NCI-H1105 (cell line): Measurements from ENCODE around the gene HDAC5.

Source experiments
- DNase-seq: peaks from one replicate; lab custom pipeline; 2025; lab: John Stamatoyannopoulos, UW

The HDAC5 gene

DNA sequence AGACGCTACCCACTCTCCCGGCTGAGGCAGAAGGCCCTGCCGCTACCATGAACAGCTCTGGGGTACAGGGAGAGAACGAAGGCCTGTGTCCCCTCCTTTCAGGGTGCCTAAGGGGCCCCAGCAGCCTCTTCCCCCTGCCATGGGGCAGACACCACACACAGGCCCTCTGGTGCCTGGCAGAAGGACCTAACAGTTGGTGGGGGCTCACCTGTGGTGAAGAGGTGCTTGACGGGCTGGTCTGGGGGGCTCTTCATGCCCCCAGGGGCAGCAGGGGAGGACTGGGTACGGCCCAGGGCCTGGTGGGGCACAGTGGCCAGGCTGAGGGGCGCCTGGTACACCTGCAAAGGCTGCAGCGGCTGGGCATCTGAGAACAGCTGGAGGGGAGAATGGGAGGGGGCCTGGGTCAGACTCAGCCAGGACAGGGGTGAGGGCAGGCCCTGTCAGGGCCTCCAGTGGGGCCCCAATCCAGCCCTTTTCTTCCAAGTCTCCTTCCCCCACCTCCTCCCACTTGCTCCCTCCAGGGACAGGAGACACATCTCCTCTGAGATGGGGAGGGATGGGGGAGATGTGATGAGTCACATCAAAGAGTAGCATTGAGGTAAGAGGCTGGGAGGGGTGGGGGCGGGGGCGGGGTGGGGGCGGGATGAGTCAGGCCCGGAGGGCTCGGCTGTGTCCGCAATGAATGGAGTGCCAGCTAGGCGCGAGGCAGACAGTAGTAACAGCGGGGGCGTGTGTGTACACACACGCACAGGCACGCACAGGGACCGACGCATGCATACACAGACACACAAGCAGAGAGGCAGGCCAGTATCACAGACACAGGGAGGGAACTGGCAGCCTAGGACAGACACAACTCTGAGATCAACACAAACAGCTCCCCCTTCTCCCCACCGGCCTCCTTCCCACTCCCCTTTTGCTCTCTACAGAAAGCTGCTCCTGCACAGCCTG, 36.8 kb downstream of the HDAC5 start:
- DNase-seq, result no peak

DNA sequence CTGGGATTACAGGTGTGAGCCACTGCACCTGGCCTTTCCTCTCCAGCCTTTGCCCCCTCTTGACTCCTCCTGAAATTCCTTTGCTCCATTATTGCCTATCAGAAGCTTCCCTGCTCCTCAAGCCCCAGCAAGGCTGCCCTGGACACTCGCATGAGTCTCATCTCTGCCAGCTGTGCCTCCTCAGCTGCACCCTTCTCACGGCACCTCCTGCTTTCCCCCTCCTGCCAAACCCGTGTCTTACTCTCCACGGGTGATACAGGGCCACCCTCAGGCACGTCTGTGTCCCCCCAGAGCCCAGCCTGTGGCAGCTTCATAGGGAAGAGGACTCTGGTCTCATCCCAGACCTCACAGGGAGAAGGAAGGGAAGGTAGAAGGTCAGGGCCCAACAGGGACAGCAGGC, 37.5 kb downstream of the HDAC5 start:
- DNase-seq, result no peak

DNA sequence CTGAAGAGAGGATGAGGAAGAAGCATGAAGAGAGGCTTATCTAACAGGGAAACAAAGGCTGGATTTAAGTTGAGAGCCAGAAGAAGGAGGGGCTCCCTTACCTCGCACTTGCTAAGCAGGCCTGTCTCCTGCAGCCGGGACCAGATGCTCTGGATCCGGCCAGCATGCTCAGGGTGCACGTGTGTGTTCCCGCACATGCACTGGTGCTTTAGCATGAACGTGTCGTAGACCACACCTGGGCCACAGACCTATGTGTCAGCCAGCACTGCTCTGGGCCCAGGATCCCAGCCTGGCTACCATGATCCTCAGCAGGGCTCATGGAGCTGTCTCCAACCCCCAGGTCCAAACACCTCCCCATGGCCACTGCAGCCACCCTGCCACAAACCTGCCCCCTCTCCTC, 38.5 kb downstream of the HDAC5 start:
- DNase-seq, result no peak

DNA sequence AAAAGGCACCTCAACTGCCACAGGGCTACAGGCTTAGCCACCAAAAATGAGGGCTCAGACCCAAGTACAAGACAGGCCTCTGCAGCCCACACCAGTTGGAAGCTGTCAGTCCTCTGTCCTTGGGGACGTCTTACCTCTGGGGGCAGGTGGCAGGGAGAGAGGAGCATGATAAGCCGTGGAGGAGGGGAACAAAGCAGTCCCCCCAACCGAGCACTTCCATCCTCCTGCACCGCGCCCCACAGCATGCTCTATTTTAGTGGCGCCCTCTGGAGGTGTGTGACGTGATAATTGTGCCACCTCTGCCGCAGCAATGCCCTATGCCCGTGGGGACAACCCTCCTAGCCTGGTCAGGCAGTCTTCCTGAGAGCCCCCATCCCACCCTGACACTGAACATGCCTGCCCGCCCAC, 39.3 kb downstream of the HDAC5 start:
- DNase-seq, result no peak

DNA sequence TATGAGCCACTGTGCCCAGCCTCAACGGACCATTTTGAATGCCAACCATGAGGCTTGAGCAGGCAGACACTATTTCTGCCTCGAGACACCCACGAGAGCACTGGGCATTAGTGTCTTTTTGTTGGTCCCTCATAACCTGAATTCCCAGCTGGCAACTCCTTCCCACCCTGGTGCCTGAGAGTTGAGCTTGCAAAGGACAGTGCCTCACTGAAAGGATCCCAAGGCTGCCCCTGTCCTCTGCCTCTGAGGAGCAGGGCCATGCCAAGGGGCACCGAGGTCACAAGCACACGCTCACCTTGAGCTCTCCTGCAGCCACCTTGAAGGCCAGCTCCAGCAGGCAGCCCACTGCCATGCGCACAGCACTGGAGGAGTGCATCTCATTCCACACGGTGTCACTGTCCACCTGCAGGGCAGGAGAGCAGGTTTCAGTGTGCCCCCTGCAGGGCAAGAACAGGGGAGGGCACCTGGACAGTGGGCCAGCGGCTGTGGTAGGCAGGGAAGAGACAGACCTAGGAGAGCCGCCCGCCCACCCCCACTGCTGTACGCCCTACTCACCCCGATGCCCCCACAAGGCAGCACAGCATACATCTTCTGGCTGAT, 40.1 kb downstream of the HDAC5 start:
- no peak for DNase-seq

DNA sequence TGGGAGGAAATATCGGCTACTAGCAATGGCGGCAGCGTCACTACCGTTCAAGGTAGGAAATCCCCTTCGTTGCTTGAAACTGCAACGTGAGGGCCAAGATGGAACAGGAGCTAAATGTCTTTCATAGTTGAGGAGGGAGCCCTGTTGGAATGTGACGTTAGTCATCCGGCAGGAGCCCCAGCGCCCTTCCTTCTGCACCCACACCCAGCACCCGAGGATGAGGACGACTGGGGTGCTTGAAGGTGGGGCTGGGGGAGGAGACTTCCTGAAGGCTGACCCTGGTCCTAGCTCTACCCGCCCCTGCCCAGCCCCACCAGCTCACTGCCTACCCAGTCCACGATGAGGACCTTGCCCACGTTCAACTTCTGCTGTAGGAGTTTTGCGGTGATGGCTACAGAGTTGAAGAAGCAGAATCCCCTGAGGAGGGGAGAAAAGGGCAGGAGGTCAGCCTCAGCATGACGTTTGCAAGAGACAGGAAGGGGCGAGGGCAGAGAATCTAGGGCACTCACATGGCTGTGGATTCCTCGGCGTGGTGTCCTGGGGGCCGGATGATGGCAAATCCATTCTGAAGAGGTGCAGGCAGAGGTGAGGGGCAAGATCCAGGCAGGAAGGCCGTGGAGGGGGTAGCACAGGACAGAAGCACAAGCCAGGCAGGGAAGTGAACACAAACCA, 41.0 kb downstream of the HDAC5 start:
- no peak for DNase-seq

DNA sequence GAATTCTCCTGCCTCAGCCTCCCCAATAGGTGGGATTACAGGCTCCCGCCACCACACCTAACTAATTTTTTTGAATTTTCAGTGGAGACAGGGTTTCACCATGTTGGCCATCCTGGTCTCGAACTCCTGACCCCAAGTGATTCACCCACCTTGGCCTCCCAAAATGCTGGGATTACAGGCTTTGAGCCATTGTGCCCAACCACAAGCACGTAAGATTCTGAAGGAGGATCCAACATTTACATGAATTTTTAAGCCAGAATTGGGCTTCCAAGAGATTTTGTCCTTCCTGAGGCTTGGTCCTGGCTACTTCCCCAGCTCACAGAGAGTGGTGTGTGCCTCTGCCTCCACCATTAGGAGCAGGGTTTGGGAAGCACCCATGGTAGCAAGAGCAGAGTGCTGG, 41.8 kb downstream of the HDAC5 start:
- no peak for DNase-seq

DNA sequence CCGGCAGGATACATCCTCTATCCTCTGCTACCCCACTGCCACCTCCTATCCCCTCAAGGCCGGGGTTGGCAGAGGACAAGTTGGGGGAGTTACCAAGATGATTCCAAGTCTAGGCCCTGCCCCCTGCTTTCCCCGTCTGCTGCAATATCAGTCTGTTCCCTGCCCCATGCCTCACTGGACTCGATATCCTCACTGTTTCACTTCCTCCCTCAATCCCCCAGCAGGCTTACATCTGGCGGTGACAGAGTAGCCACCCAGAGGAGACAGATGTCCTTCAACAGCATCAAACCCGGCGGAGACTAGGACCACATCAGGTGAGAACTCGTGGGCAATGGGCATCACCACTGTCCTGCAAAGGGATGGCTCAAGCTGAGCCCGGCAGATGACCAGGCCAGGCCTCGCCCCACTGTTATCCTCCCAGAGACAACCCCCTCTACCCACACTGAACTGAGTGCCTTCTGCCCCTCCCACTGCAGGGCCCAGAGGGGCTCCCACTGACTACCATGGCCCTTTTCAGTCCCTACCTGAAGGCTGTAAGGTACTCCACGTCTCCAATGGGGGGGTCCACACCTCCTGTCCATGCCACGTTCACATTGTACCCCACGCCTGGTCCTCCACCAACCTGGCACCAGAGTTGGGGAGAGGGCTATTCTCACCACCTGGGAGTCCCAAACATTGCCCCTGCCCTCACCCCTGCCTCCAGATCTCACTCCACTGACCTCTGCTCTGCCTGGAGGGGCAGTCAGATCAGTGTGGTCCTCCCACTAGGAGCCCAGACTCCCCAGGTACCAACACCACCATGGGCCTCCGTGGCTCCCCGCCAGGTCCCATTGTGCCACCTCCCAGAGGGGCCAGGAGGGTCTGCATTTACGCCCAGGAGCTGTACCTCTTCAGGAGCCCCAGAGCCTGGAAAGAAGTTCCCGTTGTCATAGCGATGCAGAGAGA, 43.3 kb downstream of the HDAC5 start:
- no peak for DNase-seq

DNA sequence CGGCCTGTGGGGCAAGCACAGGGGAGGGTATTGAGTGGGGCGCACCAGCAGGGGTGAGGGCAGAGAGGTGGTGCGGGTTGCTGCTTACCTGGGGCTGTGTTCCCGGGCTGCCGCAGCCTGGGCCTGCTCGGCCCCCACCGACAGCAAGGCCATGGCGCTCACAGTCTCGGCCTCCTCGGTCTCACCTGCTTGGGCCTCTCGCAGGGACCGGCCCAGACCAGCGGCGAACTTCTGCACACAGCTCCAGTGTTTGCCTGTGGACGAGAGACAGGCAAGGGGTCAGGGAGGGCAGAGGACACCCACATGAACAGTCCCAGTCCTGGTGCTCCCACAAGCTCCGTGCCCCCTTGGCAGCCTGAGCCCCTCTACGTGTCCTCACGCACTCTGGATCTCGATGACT, 45.0 kb downstream of the HDAC5 start:
- no peak for DNase-seq

DNA sequence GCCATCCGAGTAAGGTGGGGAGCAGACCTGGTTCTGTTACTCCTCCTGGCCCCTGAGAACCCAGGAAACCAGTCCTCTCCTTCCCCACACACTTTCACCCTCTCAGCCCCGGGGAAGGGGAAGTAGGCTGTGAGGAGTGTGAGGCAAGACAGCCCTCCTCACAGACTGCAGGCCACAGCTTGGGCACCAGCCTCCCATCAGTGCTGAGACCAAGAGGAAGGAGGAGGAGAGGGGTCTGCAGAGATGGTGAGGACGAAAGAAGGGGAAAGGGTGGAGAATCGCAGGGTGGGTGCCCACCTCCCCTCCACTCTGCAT, 45.9 kb downstream of the HDAC5 start:
- DNase-seq, result no peak

DNA sequence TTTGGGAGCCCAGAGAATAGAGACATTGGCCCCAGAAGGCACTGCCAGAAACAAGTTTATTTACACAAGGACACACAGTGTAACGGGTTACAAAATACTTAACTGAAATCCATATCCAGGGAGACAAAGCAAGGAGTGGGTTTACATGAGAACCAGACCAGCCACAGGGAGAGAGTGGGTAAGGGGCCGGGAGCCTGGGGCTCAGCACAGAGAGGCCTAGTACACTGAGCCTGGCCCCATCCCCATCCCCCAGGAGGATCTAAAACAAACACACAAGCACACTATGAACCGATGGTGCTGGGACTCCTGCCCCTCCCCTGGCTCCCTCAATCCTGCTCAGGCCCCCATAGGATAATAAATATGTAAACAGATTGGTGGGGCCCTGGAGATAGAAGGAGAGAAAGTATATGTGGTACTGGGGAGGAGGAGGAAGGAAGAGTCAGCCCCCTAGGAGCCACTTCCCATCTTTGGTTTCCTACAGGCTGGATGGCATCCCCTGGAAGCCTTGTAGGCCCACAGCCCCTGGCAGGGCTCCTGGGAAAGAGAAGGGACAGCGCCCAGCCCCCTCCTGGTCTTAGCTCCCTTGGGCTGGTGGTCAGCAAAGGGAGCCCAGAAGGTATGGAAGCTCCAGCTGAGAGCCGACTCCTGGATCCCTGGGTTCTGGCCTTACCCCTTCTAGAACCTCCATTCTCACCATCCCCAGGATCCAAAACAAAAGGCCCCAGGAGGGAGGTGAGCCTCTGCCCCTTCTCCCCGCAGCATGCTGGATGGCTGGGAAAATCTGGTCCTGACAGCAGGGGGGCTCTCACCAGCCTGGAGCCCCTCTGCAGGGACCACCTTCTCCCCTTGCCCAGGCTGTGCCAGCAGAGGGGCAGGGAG, 46.5 kb downstream of the HDAC5 start:
- no peak for DNase-seq

DNA sequence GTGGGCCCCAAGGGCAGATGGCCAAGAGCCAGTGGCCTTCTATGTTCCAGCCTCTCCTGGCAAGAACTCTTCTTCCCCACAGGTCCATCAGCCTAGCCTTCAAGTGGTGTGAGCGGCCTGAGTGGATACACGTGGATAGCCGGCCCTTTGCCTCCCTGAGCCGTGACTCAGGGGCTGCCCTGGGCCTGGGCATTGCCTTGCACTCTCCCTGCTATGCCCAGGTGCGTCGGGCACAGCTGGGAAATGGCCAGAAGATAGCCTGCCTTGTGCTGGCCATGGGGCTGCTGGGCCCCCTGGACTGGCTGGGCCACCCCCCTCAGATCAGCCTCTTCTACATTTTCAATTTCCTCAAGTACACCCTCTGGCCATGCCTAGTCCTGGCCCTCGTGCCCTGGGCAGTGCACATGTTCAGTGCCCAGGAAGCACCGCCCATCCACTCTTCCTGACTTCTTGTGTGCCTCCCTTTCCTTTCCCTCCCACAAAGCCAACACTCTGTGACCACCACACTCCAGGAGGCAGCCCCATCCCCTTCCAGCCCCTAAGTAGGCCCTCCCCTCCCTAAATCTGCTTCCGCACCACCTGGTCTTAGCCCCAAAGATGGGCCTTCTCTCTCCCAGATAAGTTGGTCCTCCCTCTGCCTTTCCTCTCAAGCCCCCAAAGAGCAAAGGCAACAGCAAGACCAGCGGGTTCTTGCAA, 47.7 kb downstream of the HDAC5 start:
- DNase-seq, result no peak

DNA sequence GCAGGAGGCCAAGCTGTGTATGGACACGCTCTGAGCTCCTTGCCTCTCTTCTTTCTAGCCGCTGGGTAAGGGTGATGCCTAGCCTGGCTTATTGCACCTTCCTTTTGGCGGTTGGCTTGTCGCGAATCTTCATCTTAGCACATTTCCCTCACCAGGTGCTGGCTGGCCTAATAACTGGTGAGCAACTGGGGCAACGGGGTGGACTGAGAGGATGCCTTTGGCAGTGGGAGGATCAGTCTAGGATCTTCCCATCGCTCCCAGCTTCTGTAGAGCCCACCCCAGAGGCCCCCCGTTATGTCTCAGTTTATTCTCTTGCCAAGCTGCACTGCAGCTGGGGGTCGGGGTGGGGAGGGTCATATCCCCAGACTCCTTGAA, 48.5 kb downstream of the HDAC5 start:
- DNase-seq, result no peak

DNA sequence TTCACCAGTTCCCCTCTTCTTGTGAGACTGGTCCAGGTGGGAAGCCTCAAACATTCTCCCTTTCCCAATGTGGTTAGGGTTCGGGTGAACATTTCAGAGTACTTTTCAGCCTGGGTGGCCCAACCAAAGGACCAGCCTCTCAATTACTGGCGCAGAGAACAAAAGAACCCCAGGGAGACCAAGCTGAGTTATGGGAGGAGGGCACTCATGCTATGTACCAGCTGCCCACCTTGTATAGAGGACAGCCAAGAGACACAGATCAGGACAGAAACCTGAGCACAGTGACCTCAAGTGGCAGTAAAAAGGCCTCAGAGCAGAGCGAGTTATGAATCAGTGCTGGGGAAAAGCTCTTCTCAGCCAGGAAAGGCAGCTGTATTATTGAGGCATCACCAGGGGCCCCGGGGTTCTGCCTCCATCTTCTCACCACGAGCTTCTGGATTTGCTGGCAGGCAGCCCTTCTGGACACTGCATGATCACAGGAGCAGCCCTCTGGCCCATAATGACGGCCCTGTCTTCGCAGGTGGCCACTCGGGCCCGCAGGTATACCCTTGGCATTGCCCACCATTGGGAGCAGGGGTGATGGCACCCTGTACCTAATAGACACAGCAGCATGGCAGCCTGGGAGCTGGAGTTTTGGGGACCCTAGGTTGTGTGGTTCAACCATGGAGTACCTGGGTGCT, 49.1 kb downstream of the HDAC5 start:
- DNase-seq, result no peak

DNA sequence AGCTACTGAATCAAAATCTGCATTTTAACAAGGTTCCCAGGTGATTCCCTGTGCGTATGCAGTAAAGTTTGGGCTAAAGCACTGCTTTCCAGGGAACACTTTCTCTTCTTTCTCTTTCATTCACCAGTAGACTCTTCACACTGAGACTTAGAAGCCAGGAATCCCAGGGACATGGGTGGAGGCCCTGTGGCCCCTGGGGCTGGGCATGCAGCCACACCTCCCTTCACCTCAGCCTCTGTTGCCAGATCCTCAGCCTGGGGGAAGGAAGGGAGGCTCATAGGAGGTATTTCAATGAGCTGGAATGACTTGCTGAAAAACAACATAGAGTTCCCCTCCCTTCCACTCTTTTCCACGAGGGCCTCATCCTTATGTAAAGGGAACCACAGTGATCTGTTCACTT, 51.7 kb downstream of the HDAC5 start:
- DNase-seq, result no peak

DNA sequence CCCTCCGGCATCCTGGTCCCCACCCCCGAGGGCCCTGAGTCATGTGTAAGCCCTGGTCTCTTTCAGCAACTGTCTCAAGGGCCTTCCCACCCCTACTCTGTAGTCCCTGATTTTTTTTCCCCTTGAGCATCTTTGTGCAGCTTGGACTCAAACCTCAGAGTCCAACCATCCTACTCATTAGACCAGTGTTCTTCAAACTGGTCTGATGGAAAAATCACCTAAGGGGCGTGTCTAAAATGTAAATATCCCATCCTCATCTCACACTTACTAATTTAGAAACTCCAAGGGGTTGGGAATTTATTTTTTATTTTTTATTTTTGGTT, 52.3 kb downstream of the HDAC5 start:
- no peak for DNase-seq

DNA sequence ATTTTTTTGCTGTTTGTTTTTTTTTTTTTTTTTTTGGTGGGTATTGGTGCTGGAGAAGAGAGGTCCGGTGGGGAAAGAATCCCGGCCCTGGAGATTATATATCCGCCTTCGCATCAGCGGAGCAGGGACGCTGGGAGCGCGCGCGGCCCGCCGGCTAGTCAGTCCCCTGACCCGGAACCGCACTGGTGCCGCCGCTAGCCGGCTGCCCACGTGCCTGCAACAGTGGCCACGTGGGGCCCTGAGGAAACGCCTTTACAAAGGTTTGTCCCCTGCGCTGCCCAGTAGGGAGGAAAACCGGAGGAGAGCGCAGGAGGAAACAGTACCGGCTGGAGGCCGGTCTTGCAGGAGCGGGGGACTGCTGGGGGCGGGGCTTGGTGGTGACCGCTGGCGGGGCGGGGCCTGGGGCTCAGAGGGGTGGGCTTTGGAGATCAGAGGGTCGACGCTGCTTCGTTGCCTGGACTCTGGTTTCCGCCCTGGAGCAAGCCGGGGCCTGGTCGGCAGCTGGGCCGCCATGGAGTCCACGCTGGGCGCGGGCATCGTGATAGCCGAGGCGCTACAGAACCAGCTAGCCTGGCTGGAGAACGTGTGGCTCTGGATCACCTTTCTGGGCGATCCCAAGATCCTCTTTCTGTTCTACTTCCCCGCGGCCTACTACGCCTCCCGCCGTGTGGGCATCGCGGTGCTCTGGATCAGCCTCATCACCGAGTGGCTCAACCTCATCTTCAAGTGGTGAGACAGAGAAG, 52.8 kb downstream of the HDAC5 start, which contains the start of gene G6PC3:
TSS of gene G6PC3 (plus strand) at position 281 of the 743 bp plus-strand sequence. CDS start at position 512, 231 bp downstream.
- DNase-seq, result peak; percentile 92

DNA sequence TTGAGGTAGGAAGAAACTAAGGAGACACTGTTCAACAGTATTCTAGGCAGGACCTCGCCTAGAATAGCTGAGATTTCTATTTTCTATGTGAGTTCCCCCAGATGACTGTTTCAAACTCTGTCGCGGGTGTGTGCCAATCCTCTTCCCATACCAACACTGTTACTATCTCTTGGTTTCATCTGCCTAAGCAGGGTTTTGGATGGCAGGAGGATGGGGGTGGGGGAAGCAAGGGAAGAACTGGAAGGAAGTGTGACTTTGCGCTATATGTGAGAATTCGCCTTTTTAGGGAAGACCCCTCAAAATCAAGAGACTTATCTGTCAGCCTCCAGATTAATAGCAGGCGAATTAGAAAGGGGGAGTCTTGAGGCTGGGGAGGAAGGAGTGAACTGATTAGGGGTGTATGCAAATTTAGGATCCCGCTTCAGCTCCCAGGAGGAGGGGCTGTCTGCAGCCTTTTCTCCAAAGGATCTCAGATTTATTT, 53.4 kb downstream of the HDAC5 start:
- DNase-seq, result no peak

DNA sequence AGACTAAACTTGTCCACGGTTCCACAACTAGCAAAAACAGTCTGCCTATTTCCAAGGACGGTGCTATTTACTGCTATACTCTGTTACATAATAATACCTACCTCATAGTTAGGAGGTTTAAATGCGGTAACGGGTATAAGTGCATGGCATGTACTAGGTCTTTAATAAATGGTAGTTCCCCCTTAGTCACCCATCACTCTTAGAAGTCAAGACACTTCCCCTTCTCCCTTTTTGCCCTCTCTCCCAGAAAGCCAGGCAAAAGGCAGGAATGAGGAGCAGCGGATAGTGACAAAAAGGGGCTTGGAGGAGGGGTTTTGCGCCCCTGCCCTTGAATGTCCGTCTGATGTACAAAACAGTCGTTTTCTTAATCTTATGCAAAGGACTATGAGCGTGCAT, 55.9 kb downstream of the HDAC5 start:
- DNase-seq, result no peak
